Stromal cell of bone marrow (primary cell): ENCODE results near the gene TMEM156.

ENCODE experiments used
- DNase-seq: peaks from one replicate; pipeline ENCODE4 v3.0.0-alpha.2; 2012; ENCODE audit warnings: low read depth

Gene TMEM156, protein sequence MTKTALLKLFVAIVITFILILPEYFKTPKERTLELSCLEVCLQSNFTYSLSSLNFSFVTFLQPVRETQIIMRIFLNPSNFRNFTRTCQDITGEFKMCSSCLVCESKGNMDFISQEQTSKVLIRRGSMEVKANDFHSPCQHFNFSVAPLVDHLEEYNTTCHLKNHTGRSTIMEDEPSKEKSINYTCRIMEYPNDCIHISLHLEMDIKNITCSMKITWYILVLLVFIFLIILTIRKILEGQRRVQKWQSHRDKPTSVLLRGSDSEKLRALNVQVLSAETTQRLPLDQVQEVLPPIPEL

DNA sequence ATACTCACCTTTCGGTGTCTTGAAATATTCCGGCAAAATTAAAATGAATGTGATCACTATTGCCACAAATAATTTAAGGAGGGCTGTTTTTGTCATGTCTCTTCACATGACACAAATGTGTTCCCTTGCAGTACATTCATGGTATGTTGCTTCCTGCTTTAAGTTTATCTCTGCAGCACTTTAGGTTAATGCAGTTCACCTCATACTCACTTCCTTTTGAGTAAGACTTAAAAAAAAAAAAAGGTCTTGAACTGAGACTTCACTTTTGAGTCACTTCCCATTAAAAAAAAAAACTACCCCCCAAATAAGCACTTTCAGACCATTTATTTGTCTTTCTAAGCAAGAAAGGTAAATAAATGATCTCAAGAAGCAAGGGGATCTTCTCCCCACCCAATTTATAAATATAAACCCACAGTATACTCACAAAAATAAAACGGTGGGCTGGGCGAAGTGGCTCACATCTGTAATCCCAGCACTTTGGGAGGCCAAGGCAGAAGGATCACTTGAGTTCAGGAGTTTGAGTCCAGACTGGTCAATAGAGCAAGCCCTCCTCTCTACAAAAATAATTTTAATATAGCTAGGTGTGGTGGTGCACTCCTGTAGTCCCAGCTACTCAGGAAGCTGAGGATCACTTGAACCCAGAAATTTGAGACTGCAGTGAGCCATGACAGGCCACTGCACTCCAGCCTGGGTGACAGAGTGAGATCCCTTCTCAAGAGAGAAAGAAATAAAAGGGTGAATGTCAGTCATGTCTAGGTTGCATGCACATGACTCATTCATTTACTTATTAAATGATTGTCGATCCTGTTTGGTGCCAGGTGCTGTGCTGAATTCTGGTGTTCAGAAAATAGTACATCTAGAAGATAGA is at the start of gene TMEM156:
TMEM156 (minus strand) TSS at position 192 of the 868 bp plus-strand sequence; CDS start at position 96, 96 bp downstream.
- DNase-seq, result no peak

DNA sequence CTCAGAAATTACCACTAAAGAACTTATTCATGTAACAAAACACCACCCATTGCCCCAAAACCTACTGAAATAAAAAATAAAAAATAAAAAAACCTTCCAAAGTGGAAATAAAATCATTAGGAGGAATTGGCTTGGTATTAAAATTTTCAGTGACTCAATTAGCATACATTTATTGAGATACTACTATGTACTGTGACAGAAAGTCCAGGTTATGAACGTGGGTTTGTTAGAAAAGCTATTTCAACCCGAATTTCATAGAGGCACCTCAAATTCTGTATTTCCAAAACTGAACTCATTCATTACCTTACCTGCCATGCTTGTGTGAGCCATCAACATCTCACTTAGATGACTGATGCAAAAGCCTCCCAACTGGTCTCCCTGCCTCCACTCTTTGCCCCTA is 46.6 kb upstream of the TMEM156 start:
- no peak for DNase-seq

DNA sequence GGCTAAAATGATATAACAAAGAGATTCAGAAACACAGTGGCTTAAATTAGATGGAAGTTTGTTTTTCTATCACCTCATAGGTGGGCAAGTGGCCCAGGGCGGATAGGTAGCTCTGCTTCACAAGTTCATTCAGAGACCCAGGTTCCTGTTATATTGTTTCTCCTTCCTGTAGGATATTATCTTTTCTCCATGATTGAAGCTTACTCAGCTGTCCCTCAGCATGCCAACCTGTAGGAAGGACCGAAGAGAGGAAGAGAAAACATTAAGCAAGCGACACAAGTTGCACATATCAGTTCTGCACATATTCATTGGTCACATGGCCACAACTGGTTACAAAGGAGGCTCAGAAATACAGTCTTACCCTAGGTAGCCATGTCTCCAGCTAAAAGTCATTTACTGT is 36.7 kb upstream of the TMEM156 start:
- DNase-seq, result no peak

DNA sequence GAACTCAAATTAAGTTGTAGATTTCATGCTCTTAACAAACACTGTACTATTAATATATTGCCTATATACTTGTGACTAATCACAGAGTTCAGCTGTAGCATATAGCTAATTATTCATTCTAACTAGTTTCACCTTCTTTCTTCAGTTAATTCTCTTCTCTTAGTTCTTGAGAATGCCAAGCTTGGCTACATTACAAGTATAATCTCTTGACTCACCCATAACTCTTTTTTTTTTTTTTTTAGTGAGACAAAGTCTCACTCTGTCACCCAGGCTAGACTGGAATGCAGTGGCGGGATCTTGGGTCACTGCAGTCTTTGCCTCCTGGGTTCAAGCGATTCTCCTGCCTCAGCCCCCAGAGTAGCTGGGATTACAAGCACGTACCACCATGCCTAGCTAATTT is 35.2 kb upstream of the TMEM156 start:
- DNase-seq, result no peak

DNA sequence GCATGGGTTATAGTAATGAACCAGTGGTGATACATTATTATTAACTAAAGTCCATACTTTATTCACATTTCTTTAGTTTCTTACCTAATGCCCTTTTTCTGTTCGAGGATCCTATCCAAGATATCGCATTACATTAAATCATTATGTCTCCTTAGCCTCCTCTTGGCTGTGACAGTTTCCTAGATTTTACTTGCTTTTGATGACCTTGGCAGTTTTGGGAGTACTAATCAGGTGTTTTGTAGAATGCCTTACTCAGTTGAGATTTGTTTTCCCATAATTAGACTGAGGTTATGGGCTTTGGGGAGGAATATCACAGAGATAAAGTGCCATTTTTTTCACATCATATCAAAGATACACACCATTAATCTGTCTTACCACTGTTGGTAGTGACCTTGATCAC is 34.8 kb upstream of the TMEM156 start:
- DNase-seq, result no peak

DNA sequence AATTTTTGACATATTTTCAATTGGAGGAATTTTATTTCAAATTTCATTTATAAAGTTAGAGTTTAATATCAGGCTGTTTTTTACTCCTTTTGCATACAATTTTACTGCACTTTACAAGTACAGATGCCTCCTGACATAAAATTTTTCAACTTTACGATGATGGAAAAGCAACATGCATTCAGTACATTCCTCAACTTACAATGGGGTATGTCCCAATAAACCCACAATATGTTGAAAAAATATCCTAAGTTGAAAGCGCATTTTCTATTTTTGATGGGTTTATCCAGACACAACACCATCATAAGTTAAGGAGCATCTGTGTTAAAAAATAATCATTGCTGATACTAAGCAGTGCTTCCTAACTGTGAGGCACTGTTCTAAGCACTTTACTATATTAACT is 34.2 kb upstream of the TMEM156 start:
- DNase-seq, result no peak

DNA sequence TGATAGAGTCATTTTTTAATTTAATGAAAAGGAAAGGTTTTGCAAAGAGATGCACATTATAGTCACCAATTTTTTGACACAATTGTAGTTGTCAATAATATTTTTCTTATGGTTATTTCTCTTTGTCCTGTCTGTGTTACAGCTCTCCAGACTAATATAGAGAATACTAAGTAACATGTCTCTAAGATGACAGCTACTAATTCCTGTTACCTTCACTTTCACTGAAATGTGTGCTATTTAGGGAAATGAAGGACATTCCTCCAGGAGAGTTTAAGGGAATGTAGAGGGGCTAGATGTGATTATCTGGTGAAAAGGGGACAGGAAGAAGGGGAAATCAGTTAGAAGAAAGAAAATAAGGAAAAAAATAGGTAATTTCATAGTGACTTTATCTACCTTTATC is 31.2 kb upstream of the TMEM156 start:
- no peak for DNase-seq

DNA sequence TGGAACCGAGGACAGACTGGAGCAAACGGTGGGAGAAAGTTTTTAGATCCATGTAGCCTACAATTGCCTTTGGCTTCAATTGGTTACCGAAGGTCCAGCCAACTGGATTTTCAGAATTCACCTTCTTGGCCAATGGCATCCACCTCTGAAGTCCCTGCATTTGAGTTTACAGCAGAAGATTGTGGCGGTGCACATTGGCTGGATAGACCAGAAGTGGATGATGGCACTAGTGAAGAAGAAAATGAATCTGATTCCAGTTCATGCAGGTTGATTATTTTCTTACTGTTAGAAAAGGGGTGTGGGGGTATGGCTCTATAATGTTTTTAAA is 30.5 kb upstream of the TMEM156 start:
- DNase-seq, result no peak

DNA sequence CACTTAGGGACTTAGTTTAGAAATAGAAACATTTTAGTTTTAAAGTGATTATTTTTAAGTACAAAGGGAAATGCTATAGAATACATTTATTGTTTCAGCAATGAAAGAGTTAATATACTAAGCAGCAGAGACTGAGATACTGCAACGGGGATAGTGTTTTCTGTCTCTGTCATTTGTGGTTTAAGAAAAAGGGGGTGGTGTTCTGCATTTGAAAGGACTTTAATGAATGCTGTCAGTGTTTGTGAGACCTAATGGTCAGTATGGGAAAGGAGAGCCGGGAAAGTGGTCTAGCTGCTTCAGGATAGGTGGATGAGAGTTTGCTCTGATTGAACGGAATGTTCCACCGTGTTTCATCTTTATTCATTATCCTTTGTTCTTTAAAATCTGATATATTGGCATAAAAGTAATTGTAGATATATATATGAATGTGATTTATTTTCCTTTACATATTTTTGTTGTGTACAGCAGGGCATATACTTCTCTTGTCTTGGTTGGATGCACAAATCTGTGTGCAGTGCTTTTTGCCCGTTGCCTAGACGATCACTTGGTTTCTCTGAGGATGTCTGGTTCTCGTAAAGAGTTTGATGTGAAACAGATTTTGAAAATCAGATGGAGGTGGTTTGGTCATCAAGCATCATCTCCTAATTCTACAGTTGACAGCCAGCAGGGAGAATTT is 30.0 kb upstream of the TMEM156 start, which contains the start of gene KLHL5:
KLHL5 (plus strand) TSS at position 139 of the 676 bp plus-strand sequence; CDS start at position 560, 421 bp downstream.
- no peak for DNase-seq

DNA sequence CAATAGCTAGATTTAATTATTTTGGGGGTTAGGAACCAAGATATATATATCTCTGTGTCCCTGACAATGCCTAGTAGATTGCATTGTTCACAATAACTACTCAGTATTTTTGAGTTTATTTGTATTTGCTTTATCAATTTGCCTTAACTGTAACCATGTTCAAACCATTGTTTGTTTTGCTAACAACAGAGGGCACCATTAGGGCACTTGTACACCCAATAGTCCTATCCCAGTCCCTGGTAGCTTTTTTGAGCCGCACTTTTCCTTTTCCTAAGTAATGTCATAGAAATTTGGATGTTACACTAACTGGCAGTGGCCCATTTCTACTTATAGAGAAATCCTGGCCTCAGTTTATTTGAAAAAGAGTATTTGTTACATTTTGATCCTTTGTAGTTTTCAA is 29.2 kb upstream of the TMEM156 start:
- no peak for DNase-seq

DNA sequence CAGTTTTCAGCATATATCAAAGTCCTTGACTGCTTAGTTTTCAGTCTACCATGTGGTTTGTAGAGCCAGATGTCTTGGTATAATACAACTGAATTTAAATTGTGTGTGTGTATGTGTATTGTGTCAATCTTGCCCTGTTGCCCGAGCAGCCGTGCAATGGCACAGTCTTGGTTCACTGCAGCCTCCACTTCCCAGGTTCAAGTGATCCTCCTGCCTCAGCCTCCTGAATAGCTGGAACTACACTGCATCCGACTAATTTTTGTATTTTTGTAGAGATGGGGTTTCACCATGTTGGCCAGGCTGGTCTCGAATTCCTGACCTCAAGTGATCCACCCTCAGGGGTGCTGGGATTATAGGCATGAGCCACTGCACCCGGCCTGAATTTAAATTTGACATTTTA is 23.8 kb upstream of the TMEM156 start:
- DNase-seq, result no peak

DNA sequence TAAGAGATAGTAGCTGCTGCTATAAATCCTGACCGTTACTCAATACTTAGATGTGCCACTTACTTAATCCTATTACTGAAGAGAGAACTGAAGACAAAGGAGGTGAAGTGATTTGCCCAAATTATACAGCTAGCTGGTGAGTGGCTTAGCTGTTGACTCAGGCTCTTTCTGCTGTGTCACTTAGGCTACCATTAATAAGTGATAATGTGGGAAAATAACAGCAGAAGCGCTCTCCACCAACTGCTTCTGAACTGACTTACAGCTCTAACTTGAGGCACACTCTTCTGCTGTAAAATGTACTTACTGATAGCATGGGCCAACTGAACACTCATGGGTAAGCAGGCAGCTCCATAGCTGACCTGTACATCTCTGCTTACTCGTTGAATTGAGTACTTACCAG is 22.3 kb upstream of the TMEM156 start:
- DNase-seq, result no peak

DNA sequence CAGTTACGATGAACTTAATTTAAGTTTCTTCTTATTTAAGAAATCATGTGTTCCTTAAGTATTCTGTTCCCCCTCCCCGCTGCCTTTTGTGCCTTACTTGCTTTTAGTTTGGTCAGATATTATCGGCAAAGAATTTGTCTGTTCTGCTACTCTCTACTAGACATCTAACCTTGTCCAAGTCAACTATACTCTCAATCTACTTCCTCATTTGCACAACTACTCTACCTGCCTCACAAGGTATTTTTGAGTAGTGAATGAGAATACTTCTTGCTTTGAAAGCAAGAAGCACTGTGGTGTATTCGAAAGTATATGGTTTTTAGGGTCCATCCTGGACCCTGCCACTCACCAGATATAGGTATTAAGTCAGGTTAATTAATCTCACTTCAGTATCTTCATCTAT is 21.8 kb upstream of the TMEM156 start:
- no peak for DNase-seq

DNA sequence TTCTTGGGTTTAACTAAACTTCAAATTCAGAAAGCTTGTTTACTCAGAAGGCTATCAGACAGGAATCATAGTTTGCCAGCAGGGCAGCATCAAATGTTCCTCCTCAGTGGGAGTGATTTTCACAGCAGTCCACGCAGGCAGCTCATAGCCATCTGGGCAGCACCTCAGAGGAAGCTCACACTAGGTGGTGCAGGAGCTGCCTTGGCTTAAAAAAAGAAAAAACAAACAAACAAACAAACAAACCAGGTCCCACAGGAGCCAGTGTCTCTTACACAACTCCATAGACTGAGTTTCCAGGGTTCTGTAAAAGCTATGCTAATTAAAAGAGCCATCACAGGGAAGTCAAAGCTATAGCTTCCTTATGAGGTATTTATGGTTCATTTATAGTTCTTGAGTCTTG is 19.3 kb upstream of the TMEM156 start:
- no peak for DNase-seq

DNA sequence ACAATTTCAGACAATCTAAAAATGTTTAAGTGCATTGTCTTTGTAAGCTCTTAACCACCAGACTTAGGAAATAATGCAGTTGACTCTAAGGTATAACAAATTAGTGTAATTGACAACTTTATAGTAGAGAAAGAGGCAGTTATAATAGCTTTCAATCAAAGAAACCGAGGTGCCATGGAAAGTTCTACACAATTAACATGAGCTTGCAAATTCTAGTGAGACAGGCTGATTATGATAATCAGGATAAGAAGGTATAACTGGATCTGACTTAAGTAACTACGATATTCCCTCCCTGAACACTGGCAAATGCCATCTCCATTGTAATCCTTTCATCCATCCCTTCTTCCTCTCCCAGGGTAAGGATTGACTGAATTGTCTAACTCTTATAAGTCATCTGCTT is 18.4 kb upstream of the TMEM156 start:
- no peak for DNase-seq

DNA sequence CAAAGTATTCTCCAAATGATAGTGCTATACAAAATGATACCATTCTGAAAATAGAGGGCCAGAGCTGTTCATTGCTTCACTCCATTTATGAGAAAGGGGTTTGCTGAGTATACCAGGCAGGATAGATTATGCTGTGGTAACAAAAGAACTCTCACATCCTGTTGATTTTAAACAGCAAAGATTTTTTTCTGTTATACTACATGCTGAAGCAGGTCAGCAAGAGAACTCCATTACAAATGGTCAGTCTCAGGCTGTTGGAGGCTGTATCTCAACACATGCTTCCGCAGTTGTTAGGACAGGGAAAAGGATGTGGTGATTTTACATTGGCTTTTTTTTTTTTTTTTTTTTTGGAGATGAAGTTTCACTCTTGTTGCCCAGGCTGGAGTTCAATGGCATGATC is 16.1 kb upstream of the TMEM156 start:
- no peak for DNase-seq

DNA sequence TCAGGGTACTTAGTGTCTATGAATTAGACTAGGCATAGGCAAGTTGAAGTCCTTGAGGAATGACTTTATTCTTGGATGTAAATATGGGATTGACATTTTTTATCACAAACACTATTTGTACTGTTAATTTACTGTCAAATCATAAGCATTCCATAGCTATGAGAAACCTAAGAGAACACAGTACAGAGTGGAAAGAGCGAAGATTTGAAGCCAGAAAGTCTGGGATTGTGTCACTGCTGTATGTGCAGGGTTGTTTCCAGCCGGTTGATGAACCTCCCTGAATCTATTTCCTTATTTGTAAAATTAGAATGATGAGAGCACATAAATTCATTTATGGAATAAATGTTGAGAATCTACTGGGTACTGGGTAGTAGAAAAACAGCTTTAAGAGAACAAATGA is 15.5 kb upstream of the TMEM156 start:
- DNase-seq, result no peak

DNA sequence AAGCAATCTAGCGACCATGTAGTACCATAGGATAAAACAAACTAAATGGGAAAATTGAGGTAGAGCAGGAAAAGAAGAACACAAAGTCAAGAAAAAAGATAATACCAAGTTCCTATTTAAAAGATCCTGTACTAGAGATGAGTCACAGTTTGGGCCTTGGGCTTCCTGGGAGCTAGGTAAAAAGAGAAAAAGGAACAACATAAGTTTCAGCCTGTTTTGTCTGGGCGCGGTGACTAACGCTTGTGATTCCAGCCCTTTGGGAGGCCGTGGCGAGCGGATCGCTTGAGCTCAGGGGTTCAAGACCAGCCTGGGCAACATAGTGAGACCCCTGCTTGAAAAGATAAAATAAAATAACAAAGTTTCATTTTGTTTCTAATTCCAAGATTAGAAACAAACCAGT is 14.0 kb upstream of the TMEM156 start:
- no peak for DNase-seq

DNA sequence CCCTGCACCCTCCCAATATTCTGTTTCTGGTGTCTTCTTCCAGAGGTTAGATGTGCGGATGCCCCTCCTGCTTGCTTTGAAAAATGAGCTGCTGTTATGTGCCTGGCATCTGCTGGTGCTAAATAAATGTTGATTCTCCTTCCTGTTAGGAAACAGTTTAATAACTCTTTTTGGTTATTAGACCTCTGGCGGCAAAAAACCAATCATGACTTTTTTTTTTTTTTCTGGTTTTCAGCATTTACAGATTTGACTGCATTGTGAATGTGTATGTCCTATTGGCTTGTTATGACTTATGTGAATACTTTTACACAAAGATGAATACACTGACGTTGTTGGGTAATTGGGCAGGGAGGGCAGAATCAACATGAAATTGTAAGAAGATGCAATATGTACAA is 13.6 kb upstream of the TMEM156 start:
- DNase-seq, result no peak

DNA sequence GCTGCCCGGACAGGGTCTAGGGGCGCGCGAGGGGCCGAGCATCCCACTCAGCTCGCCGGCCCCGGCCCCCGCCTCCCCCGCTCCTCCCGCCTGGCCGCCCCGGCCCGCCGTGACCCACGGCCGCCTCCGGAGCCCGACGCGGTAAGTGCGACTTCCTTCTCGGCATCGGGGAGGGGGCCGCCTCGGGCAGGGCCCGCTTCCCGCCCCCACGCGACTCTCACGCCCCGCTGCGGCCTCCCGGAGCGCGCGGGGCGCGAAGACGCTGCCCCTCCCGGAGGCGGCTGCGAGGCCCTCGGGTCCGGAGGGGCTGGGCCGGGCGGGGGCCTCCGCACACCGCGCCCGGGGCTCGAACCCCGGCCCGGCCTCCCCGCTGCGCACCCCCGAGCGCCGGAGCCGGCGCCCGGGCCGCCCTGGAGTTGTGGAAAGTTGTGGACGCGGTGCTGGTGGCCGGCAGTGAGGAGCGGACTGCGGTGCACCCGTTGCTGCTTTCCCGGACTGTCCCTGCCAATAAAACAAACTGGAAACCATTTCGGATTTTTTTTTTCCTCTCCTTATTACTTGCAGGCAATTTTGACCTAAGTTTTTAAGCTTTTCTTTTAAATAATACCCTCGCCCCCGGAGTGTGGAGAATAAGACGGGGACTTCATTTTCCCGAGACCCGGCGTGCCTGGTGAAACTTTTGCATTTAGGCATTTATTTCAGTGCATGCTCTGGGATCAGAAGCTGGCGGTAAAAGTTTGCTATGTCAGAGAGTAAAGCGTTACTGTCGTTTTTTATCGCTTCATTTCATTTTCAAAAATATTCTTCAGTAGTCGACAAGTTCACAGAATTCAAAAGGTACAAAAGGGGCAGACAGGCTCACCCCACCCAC is 13.0 kb upstream of the TMEM156 start:
- no peak for DNase-seq

DNA sequence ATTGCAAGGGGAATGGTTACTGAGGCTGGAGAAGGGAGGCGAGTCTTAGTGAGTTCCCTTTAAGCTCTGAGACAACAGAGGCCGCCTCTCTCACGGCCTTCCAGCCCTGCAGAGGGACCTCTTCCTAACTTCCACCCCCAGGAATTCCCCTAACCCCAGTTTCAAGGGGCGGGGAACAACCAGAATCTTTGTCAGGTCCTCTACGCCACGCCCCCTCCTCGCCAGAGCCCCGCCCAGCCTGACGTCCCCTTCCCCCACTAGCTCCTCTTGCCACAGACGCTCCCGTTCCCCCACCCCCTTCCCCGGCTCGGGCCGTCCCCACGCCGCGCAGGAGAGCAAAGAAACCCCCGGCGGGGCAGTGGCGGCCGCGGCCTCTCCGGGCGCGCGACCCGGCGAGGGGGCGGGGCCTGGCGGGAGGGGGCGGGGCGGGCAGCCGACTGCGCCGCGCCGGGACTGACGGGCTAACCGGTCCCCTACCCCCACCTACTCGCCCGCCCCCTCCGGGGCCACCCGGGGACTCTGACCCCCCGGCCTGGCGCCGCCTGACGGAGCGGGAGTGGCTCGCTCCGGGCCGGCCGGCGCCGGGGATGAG is 12.3 kb upstream of the TMEM156 start:
- peak; percentile 77 for DNase-seq
